Measurements from ENCODE around the gene SCGB3A1. TPM values are rescaled to one million over a fixed set of nuclear protein-coding genes. Genes with fewer than 3 reads are reported as not detected.

SCGB3A1 gene
- total RNA-seq, 1 donor from 2014 or later = 86.9 TPM

GRCh38 chr5:180626661-180627385, 35.5 kb upstream of the SCGB3A1 start:
- H3K9me3 ChIP-seq = no peaks in the 10 kb centered on the region
- H3K27me3 ChIP-seq = no peaks in the 10 kb centered on the region
- TF ChIP-seq, protein P1, sequence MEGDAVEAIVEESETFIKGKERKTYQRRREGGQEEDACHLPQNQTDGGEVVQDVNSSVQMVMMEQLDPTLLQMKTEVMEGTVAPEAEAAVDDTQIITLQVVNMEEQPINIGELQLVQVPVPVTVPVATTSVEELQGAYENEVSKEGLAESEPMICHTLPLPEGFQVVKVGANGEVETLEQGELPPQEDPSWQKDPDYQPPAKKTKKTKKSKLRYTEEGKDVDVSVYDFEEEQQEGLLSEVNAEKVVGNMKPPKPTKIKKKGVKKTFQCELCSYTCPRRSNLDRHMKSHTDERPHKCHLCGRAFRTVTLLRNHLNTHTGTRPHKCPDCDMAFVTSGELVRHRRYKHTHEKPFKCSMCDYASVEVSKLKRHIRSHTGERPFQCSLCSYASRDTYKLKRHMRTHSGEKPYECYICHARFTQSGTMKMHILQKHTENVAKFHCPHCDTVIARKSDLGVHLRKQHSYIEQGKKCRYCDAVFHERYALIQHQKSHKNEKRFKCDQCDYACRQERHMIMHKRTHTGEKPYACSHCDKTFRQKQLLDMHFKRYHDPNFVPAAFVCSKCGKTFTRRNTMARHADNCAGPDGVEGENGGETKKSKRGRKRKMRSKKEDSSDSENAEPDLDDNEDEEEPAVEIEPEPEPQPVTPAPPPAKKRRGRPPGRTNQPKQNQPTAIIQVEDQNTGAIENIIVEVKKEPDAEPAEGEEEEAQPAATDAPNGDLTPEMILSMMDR (IDR thresholded peaks at IDR 0.05) = no peak
- ATAC-seq = no peak
- DNase-seq = no peak
- H3K4me1 ChIP-seq = no peaks in the 10 kb centered on the region
- H3K36me3 ChIP-seq = no peaks in the 10 kb centered on the region
- no peak overlapping the region for H3K27ac ChIP-seq
- H3K4me3 ChIP-seq = no peak overlapping the region
- intact Hi-C loops (cut with DNase I) = no loop called here

GRCh38 chr5:180625791-180626660, 34.7 kb upstream of the SCGB3A1 start:
- no peak overlapping the region for H3K4me3 ChIP-seq
- TF ChIP-seq, protein P1 (IDR thresholded peaks at IDR 0.05) = no peak
- no peaks in the 10 kb centered on the region for H3K27me3 ChIP-seq
- ATAC-seq (no peak), DNase-seq (no peak)
- no peaks in the 10 kb centered on the region for H3K9me3 ChIP-seq
- no peak overlapping the region for H3K27ac ChIP-seq
- H3K36me3 ChIP-seq = no peaks in the 10 kb centered on the region
- intact Hi-C loops (cut with DNase I) = no loop called here
- no peaks in the 10 kb centered on the region for H3K4me1 ChIP-seq

GRCh38 chr5:180625125-180625790, 34.0 kb upstream of the SCGB3A1 start:
- no peak for DNase-seq
- Histone ChIP-seq H3K27me3 (no peaks in the 10 kb centered on the region), H3K36me3 (no peaks in the 10 kb centered on the region), H3K27ac (no peak overlapping the region), H3K4me3 (no peak overlapping the region), H3K9me3 (no peaks in the 10 kb centered on the region), H3K4me1 (no peaks in the 10 kb centered on the region)
- TF ChIP-seq, protein P1 (IDR thresholded peaks at IDR 0.05) = no peak
- ATAC-seq = no peak
- intact Hi-C loops (cut with DNase I) = no loop called here

DNA sequence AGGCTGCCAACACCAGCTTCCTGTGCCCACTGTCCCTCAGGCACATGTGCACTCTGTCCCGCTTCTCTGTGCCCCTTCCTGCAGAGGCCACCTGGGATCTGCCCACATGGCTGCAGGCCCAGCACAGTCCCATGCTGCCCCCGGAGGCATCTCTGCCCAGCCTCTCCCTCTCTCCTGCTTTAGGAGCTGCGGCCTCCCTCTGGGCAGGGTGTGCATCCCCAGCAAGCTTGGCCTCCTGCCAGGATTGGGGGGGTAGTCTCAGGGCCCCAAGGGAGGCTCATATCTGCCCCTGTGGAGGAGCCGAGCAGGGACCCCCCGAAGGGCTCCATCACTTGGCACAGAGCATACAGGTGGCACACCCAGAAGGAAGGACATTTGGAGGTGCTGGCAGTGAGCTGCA, 33.3 kb upstream of the SCGB3A1 start:
- Histone ChIP-seq H3K36me3 (no peaks in the 10 kb centered on the region), H3K9me3 (no peaks in the 10 kb centered on the region), H3K27me3 (peaks cover 4% of the 10 kb centered on the region), H3K27ac (no peak overlapping the region), H3K4me1 (no peaks in the 10 kb centered on the region), H3K4me3 (no peak overlapping the region)
- TF ChIP-seq, protein P1 (IDR thresholded peaks at IDR 0.05) = no peak
- no peak for DNase-seq
- ATAC-seq = no peak
- intact Hi-C loops (cut with DNase I) = no loop called here

GRCh38 chr5:180623844-180624243, 32.5 kb upstream of the SCGB3A1 start:
- no peaks in the 10 kb centered on the region for H3K36me3 ChIP-seq
- H3K4me3 ChIP-seq = no peak overlapping the region
- TF ChIP-seq, protein P1 (IDR thresholded peaks at IDR 0.05) = no peak
- intact Hi-C loops (cut with DNase I) = no loop called here
- no peak overlapping the region for H3K27ac ChIP-seq
- ATAC-seq (no peak), DNase-seq (no peak)
- no peaks in the 10 kb centered on the region for H3K9me3 ChIP-seq
- peaks cover 7% of the 10 kb centered on the region for H3K27me3 ChIP-seq
- no peaks in the 10 kb centered on the region for H3K4me1 ChIP-seq
